HepG2 (cell line): Measurements from ENCODE around the gene EPB41L2. TPM values are rescaled to one million over a fixed set of nuclear protein-coding genes. Genes with fewer than 3 reads are reported as not detected.

Experiments used
- ATF1 ChIP-seq: IDR thresholded peaks from 2 replicates; pipeline ENCODE4 v1.6.1; 2016; ENCODE audit warnings: mild to moderate bottlenecking, control low read depth
- CEBPB ChIP-seq: IDR thresholded peaks from 2 replicates; pipeline ENCODE4 v1.6.1; 2011; ENCODE audit warnings: low read depth, low read length, improper control_type of control experiment, borderline replicate concordance
- KDM5A ChIP-seq: fragments of 200-600 bp; sonication (generic); IDR thresholded peaks from 2 replicates; pipeline ENCODE4 v1.7.0; 2018; ENCODE audit warnings: antibody characterized with exemption, mild to moderate bottlenecking, low read length, borderline replicate concordance
- MAF1 ChIP-seq: sonication (generic); formaldehyde crosslinking; IDR thresholded peaks from 2 replicates; pipeline ENCODE4 v1.5.0; 2020; ENCODE audit warnings: missing genetic modification reagents, borderline replicate concordance
- MIXL1 ChIP-seq: IDR thresholded peaks from 2 replicates; pipeline ENCODE4 v1.6.1; 2016
- NONO ChIP-seq, 2 experiments: fragments of 450-650 bp in 1 of 2; sonication (generic) in 1 of 2; formaldehyde crosslinking in 1 of 2; IDR thresholded peaks in 1 of 2; conservative IDR thresholded peaks in 1 of 2; 2 replicates each; pipeline versions ENCODE4 v1.6.1 to v1.8.0; 2017 to 2022; ENCODE audit warnings: mild to moderate bottlenecking in 1 of 2, missing genetic modification reagents in 1 of 2, moderate library complexity in 1 of 2
- PAX8 ChIP-seq: sonication (generic); formaldehyde crosslinking; IDR thresholded peaks from 2 replicates; pipeline ENCODE4 v1.8.0; 2022; ENCODE audit warnings: mild to moderate bottlenecking, missing genetic modification reagents, borderline replicate concordance
- SALL1 ChIP-seq: sonication (generic); formaldehyde crosslinking; IDR thresholded peaks from 2 replicates; pipeline ENCODE4 v1.8.0; 2022; ENCODE audit warnings: mild to moderate bottlenecking, missing genetic modification reagents
- SALL2 ChIP-seq: sonication (generic); formaldehyde crosslinking; IDR thresholded peaks from 2 replicates; pipeline ENCODE4 v1.8.1; 2023; ENCODE audit warnings: mild to moderate bottlenecking, missing genetic modification reagents, inconsistent platforms
- ZNF10 ChIP-seq: sonication (generic); formaldehyde crosslinking; IDR thresholded peaks from 2 replicates; pipeline ENCODE4 v1.4.0; 2020; ENCODE audit warnings: mild to moderate bottlenecking, low read depth, missing genetic modification reagents, borderline replicate concordance
- ZNF12 ChIP-seq: sonication (generic); formaldehyde crosslinking; IDR thresholded peaks from 2 replicates; pipeline ENCODE4 v1.5.0; 2020; ENCODE audit warnings: missing genetic modification reagents
- ZNF615 ChIP-seq: sonication (generic); formaldehyde crosslinking; IDR thresholded peaks from 2 replicates; pipeline ENCODE4 v1.5.0; 2020; ENCODE audit warnings: mild to moderate bottlenecking, missing genetic modification reagents, borderline replicate concordance
- polyA plus RNA-seq, 8 experiments: library from polyadenylated mRNA; depleted of rRNA in 3 of 8; stranded (reverse) in 7 of 8; unstranded in 1 of 8; fragments of >200 nt; fragmentation: Illumina TruSeq in 4 of 8; extraction: Trizol in 4 of 8; gene quantifications; 2 replicates each; pipeline versions ENCODE4 v1.2.1 to v1.2.3, GENCODE V29; 2011 to 2016; ENCODE audit warnings: low read depth in 4 of 8, missing spikeins in 1 of 8, mixed read lengths in 1 of 8; ENCODE audit not compliant: insufficient read depth in 1 of 8
- total RNA-seq, 5 experiments: library from RNA; depleted of rRNA; stranded (reverse); fragments of >200 nt; fragmentation: Illumina TruSeq; extraction: Trizol; gene quantifications; 2 replicates each; pipeline ENCODE4 v1.2.3, GENCODE V29; 2016; ENCODE audit warnings: low read depth in 1 of 5
- TF ChIP-seq, protein P1 (sequence below): sonication (generic); formaldehyde crosslinking; IDR thresholded peaks from 2 replicates; pipeline ENCODE4 v1.8.0; 2022; ENCODE audit warnings: mild to moderate bottlenecking, missing genetic modification reagents
- TF ChIP-seq, protein P2 (sequence below): fragments of 450-650 bp; IDR thresholded peaks from 2 replicates; pipeline ENCODE4 v1.6.1; 2017; ENCODE audit warnings: mild to moderate bottlenecking
- TF ChIP-seq, protein P3 (sequence below): sonication (generic); formaldehyde crosslinking; IDR thresholded peaks from 2 replicates; pipeline ENCODE4 v1.4.0; 2020; ENCODE audit warnings: missing genetic modification reagents
- TF ChIP-seq, protein P4 (sequence below): sonication (generic); formaldehyde crosslinking; IDR thresholded peaks from 2 replicates; pipeline ENCODE4 v1.4.0; 2020; ENCODE audit warnings: mild to moderate bottlenecking, missing genetic modification reagents

The EPB41L2 gene
- total and polyA plus RNA-seq, 2 of the 13 experiments (the other 11 are each of a cell fraction or from before 2014, with no cell fraction given), result 41.7 to 56.4 TPM

DNA sequence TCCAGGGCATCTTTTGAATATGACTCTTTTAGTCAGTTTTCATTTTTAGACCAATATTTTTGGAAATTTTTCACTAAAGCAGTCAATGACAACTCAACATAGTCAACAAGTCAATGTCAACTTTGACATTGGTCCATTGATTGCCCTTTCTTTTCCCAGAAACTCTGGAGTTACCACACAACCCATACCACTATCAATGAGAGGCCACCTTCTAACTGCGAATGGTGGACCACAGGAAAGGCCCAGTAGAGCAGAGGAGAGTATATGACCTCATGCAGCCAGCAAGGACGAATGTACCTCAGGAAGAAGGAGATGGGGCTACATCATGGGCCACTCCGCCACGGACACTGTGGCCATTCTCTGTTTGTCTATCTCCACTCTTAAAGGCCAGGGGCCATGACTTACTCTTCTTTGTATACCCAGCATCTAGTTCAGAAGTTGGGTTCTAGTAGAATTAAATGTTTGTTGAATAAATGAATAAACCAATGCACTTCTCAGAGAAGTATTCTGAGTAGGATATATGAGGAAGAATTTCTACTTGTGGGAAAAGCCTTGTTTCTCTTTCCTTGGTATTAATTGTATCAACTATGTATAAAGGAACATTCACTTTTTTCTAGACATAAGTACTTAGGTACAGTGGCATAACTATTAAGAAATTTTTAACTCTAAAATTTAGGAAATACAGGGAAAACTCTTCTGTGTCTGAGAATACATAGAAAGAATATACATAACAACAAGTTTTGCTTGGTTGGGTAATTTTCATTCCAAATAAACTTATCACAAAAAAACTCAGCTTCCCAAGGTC, 236.4 kb downstream of the EPB41L2 start (continued):
- TF ChIP-seq NONO (IDR thresholded peaks at IDR 0.05) (no peak), NONO (CRISPR knock-in tag; conservative IDR thresholded peaks at IDR 0.05) (0 out of 2 replicates have a peak, but pooled peaks have one; percentile 41), ATF1 (CRISPR knock-in tag) (no peak), ZNF10 (no peak), MAF1 (CRISPR knock-in tag) (no peak), ZNF615 (CRISPR knock-in tag) (no peak), PAX8 (CRISPR knock-in tag) (0 out of 2 replicates have a peak, but pooled peaks have one; percentile 72), SALL2 (CRISPR knock-in tag) (no peak), SALL1 (CRISPR knock-in tag) (peak; percentile 77), MIXL1 (CRISPR knock-in tag) (no peak), KDM5A (no peak), CEBPB (no peak), ZNF12 (CRISPR knock-in tag) (no peak)
- TF ChIP-seq, protein P1, sequence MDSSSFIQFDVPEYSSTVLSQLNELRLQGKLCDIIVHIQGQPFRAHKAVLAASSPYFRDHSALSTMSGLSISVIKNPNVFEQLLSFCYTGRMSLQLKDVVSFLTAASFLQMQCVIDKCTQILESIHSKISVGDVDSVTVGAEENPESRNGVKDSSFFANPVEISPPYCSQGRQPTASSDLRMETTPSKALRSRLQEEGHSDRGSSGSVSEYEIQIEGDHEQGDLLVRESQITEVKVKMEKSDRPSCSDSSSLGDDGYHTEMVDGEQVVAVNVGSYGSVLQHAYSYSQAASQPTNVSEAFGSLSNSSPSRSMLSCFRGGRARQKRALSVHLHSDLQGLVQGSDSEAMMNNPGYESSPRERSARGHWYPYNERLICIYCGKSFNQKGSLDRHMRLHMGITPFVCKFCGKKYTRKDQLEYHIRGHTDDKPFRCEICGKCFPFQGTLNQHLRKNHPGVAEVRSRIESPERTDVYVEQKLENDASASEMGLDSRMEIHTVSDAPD (CRISPR knock-in tag), result no peak
- TF ChIP-seq, protein P2, sequence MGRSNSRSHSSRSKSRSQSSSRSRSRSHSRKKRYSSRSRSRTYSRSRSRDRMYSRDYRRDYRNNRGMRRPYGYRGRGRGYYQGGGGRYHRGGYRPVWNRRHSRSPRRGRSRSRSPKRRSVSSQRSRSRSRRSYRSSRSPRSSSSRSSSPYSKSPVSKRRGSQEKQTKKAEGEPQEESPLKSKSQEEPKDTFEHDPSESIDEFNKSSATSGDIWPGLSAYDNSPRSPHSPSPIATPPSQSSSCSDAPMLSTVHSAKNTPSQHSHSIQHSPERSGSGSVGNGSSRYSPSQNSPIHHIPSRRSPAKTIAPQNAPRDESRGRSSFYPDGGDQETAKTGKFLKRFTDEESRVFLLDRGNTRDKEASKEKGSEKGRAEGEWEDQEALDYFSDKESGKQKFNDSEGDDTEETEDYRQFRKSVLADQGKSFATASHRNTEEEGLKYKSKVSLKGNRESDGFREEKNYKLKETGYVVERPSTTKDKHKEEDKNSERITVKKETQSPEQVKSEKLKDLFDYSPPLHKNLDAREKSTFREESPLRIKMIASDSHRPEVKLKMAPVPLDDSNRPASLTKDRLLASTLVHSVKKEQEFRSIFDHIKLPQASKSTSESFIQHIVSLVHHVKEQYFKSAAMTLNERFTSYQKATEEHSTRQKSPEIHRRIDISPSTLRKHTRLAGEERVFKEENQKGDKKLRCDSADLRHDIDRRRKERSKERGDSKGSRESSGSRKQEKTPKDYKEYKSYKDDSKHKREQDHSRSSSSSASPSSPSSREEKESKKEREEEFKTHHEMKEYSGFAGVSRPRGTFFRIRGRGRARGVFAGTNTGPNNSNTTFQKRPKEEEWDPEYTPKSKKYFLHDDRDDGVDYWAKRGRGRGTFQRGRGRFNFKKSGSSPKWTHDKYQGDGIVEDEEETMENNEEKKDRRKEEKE, result no peak
- TF ChIP-seq, protein P3, sequence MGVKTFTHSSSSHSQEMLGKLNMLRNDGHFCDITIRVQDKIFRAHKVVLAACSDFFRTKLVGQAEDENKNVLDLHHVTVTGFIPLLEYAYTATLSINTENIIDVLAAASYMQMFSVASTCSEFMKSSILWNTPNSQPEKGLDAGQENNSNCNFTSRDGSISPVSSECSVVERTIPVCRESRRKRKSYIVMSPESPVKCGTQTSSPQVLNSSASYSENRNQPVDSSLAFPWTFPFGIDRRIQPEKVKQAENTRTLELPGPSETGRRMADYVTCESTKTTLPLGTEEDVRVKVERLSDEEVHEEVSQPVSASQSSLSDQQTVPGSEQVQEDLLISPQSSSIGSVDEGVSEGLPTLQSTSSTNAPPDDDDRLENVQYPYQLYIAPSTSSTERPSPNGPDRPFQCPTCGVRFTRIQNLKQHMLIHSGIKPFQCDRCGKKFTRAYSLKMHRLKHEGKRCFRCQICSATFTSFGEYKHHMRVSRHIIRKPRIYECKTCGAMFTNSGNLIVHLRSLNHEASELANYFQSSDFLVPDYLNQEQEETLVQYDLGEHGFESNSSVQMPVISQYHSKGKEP (CRISPR knock-in tag), result no peak
- TF ChIP-seq, protein P4, sequence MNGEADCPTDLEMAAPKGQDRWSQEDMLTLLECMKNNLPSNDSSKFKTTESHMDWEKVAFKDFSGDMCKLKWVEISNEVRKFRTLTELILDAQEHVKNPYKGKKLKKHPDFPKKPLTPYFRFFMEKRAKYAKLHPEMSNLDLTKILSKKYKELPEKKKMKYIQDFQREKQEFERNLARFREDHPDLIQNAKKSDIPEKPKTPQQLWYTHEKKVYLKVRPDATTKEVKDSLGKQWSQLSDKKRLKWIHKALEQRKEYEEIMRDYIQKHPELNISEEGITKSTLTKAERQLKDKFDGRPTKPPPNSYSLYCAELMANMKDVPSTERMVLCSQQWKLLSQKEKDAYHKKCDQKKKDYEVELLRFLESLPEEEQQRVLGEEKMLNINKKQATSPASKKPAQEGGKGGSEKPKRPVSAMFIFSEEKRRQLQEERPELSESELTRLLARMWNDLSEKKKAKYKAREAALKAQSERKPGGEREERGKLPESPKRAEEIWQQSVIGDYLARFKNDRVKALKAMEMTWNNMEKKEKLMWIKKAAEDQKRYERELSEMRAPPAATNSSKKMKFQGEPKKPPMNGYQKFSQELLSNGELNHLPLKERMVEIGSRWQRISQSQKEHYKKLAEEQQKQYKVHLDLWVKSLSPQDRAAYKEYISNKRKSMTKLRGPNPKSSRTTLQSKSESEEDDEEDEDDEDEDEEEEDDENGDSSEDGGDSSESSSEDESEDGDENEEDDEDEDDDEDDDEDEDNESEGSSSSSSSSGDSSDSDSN (CRISPR knock-in tag), result no peak
